Transverse colon (tissue), 4 donors: ENCODE results near the gene CYSRT1. TPM values are rescaled to one million over a fixed set of nuclear protein-coding genes. Genes with fewer than 3 reads are reported as not detected.

Experiments used
- DNase-seq: peaks from one replicate; pipeline ENCODE4 v3.0.0-alpha.2; 2019
- H3K27ac ChIP-seq, 4 donors: fragments of 200-600 bp; sonication (generic); 2 replicates each; pipeline ENCODE4 v1.5.1; 2016 to 2018; ENCODE audit warnings: inconsistent platforms in 4 of 4
- H3K27me3 ChIP-seq: fragments of 200-600 bp; sonication (generic); 2 replicates; pipeline ENCODE4 v1.5.1; 2017; ENCODE audit warnings: inconsistent platforms
- H3K36me3 ChIP-seq, 4 donors: fragments of 200-600 bp; sonication (generic); 2 replicates each; pipeline ENCODE4 v1.5.1; 2017 to 2019; ENCODE audit warnings: inconsistent platforms in 4 of 4
- H3K4me1 ChIP-seq, 4 donors: fragments of 200-600 bp; sonication (generic); 2 replicates each; pipeline ENCODE4 v1.5.1; 2017 to 2020; ENCODE audit warnings: inconsistent platforms in 4 of 4
- H3K4me3 ChIP-seq, 4 donors: fragments of 200-600 bp; sonication (generic); 1 replicate in 1 of 4; 2 replicates in 3 of 4; pipeline versions ENCODE4 v1.5.1 to v1.6.1; 2017 to 2019; ENCODE audit warnings: inconsistent platforms in 4 of 4
- H3K9me3 ChIP-seq, 2 donors: fragments of 200-600 bp; sonication (generic); 2 replicates each; pipeline ENCODE4 v1.5.1; 2017 to 2019; ENCODE audit warnings: inconsistent platforms in 2 of 2
- CTCF ChIP-seq, 5 experiments: fragments of 200-600 bp in 3 of 5; fragments of 450-650 bp in 2 of 5; sonication (generic) in 3 of 5; IDR thresholded peaks; 1 replicate in 2 of 5; 2 replicates in 3 of 5; pipeline ENCODE4 v1.5.1; 2016 to 2017; ENCODE audit warnings: antibody characterized with exemption in 5 of 5, inconsistent platforms in 3 of 5, mild to moderate bottlenecking in 2 of 5, moderate library complexity in 1 of 5
- EP300 ChIP-seq: sonication (generic); formaldehyde crosslinking; IDR thresholded peaks from one replicate; pipeline ENCODE4 v1.6.1; 2017; ENCODE audit warnings: antibody characterized with exemption, low read depth
- POLR2A ChIP-seq: fragments of 450-650 bp; IDR thresholded peaks from one replicate; pipeline ENCODE4 v1.6.1; 2016; ENCODE audit warnings: antibody characterized with exemption, mild to moderate bottlenecking, moderate library complexity
- POLR2AphosphoS5 ChIP-seq, 3 donors: sonication (generic); formaldehyde crosslinking; IDR thresholded peaks; one replicate each; pipeline ENCODE4 v1.6.1; 2016; ENCODE audit warnings: antibody characterized with exemption in 3 of 3
- WGBS, 2 donors: methylation state at CpG; one replicate each; pipeline ENCODE4 v1.1.5; 2018; ENCODE audit warnings: low coverage in 1 of 2; 5-methylcytosine and 5-hydroxymethylcytosine counted together
- in situ Hi-C, 4 donors: fragments of 200-750 bp; cut with MboI; loops; one replicate each; pipeline versions ENCODE4 v1.15.0 to v1.15.1; 2017; ENCODE audit warnings: low sequenced_read_pairs in 3 of 4, low pct_ligation_motif_present in 1 of 4, low pct_unique_long_range_greater_than_20kb in 1 of 4
- intact Hi-C: fragments of 100-400 bp; cut with DNase I; formaldehyde crosslinking; loops from one replicate; pipeline ENCODE4 v1.15.1; 2023; ENCODE audit warnings: low total_unique reads
- total RNA-seq, 4 donors: library from RNA; depleted of rRNA; stranded (reverse); fragments of >200 nt; gene quantifications; one replicate each; pipeline ENCODE4 v1.1.0, GENCODE V29; 2016

Gene CYSRT1
- total RNA-seq, 4 donors from 2014 or later: not detected

GRCh38 chr9:137186385-137186784 lies 38.6 kb upstream of the CYSRT1 start:
- no peak for TF ChIP-seq POLR2AphosphoS5 (IDR thresholded peaks at IDR 0.05)
- no peak for TF ChIP-seq EP300
- no peak for TF ChIP-seq CTCF (IDR thresholded peaks at IDR 0.05)
- no peak for TF ChIP-seq POLR2A
- WGBS, 2 donors: 55% methylated on average over 6 of the region's 6 CpGs; no CpG with 5 or more reads in 1 of the 2 donors
- Histone ChIP-seq H3K36me3 (peaks cover 0 to 25% (median 9%) of the 10 kb centered on the region in 4 donors), H3K27me3 (no peaks in the 10 kb centered on the region), H3K27ac (no peak overlapping the region), H3K4me3 (peak overlapping the region in 1 of 4 donors; percentile 98), H3K9me3 (no peaks in the 10 kb centered on the region), H3K4me1 (peaks cover 36 to 45% (median 39%) of the 10 kb centered on the region in 4 donors)
- no peak for DNase-seq
- in situ Hi-C loops: no loop called here
- intact Hi-C loops: no loop called here

- Histone ChIP-seq H3K36me3 (peaks cover 0 to 17% (median 9%) of the 10 kb centered on the region in 4 donors), H3K27me3 (no peaks in the 10 kb centered on the region), H3K4me1 (peaks cover 36 to 45% (median 39%) of the 10 kb centered on the region in 4 donors), H3K27ac (peak overlapping the region in 1 of 4 donors; percentile 99), H3K4me3 (peak overlapping the region in 3 of 4 donors; percentile 74 to 98 (median 83)), H3K9me3 (no peaks in the 10 kb centered on the region)
- 85% methylated on average over 15 of the region's 15 CpGs; no CpG with 5 or more reads in 1 of the 2 donors for WGBS, 2 donors
- intact Hi-C loops: no loop called here
- TF ChIP-seq CTCF (IDR thresholded peaks at IDR 0.05): no peak
- no peak for TF ChIP-seq EP300
- TF ChIP-seq POLR2AphosphoS5 (IDR thresholded peaks at IDR 0.05): no peak
- TF ChIP-seq POLR2A: no peak
- in situ Hi-C loops: no loop called here
- no peak for DNase-seq
These were observed 37.6 kb upstream of the CYSRT1 start for GRCh38 chr9:137187386-137187785.

GRCh38 chr9:137188086-137188489 lies 36.9 kb upstream of the CYSRT1 start:
- Histone ChIP-seq H3K27me3 (no peaks in the 10 kb centered on the region), H3K4me3 (peak overlapping the region; percentile 69 to 98 (median 78)), H3K9me3 (no peaks in the 10 kb centered on the region), H3K4me1 (peaks cover 36 to 45% (median 39%) of the 10 kb centered on the region in 4 donors), H3K36me3 (peaks cover 0 to 10% (median 6%) of the 10 kb centered on the region in 4 donors), H3K27ac (peak overlapping the region; percentile 94 to 99 (median 97))
- 1% methylated on average over 31 of the region's 31 CpGs; no CpG with 5 or more reads in 1 of the 2 donors for WGBS, 2 donors
- no peak for TF ChIP-seq CTCF (IDR thresholded peaks at IDR 0.05)
- DNase-seq: no peak
- intact Hi-C loops: no loop called here
- in situ Hi-C loops: no loop called here

GRCh38 chr9:137188490-137189296 lies 36.3 kb upstream of the CYSRT1 start, which contains the start of the genes ANAPC2 and SSNA1:
Gene ANAPC2 (minus strand): TSS chr9:137188560. CDS start chr9:137188532, 28 bp downstream.
Gene SSNA1 (plus strand): TSS chr9:137188676. CDS start chr9:137188727, 51 bp downstream.
- H3K4me1 ChIP-seq: peaks cover 36 to 45% (median 39%) of the 10 kb centered on the region in 4 donors
- H3K4me3 ChIP-seq: peak within 1 kb of the TSS; percentile 69 to 98 (median 78)
- H3K9me3 ChIP-seq: no peaks in the 10 kb centered on the region
- intact Hi-C loops: no loop called here
- no peaks in the 10 kb centered on the region for H3K27me3 ChIP-seq
- TF ChIP-seq POLR2A (peak; percentile 90), EP300 (no peak), POLR2AphosphoS5 (IDR thresholded peaks at IDR 0.05) (peak; percentile 96 to 97 (median 97)), CTCF (IDR thresholded peaks at IDR 0.05) (peak in 3 of 5 experiments; percentile 17 to 58 (median 29))
- 1% methylated on average over 38 of the region's 98 CpGs; no CpG with 5 or more reads in 1 of the 2 donors for WGBS, 2 donors
- peaks cover 0 to 4% (median 2%) of the 10 kb centered on the region in 4 donors for H3K36me3 ChIP-seq
- in situ Hi-C loops: no loop called here
- DNase-seq: peak; percentile 95
- peak within 1 kb of the TSS; percentile 94 to 99 (median 97) for H3K27ac ChIP-seq
